ENCODE results near the gene SOX21. TPM values are rescaled to one million over a fixed set of nuclear protein-coding genes. Genes with fewer than 3 reads are reported as not detected.
A peak's percentile ranks its signal among the peaks of the same experiment; 100 is the strongest.

Gene SOX21
- 1 to 10 TPM; 1.1 to 2.0 TPM for total RNA-seq

DNA sequence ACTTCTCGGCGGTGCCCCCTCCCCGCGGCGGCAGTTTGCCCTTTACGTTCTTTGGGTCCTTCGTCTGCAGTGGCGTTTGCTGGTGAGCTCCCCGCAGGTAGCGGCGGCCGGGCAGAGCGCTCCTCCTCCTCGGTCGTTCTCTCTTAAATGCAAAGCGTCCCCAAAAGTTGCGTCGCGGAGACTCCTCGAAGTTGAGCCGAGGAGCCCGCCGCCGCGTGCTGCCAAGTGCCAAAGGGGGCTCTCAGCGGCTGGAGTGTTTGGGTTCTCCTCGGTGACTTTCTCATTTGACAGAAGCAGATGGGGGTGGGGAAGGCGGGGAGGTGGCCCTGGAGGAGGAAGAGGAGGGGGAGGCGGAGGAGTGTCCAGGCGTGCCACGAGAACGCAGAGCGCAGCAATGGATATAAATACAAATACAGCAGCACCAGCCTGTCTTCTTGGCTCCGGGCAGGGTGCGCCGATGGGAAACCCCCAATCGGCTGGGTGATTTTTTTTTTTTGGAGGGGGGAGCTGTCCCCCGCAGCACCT lies at the start of gene SOX21:
SOX21 (minus strand) TSS at position 259 of the 525 bp plus-strand sequence. CDS start 496 bp downstream, outside the sequence.
- no peaks in the 10 kb centered on the region for H3K36me3 ChIP-seq
- H3K4me1 ChIP-seq (replicated peaks), result no peaks in the 10 kb centered on the region
- under 1% methylated on average over 38 of the region's 38 CpGs for WGBS
- peak; percentile 31 for TF ChIP-seq POLR2AphosphoS5 (IDR thresholded peaks at IDR 0.05)
- TF ChIP-seq, protein P1, sequence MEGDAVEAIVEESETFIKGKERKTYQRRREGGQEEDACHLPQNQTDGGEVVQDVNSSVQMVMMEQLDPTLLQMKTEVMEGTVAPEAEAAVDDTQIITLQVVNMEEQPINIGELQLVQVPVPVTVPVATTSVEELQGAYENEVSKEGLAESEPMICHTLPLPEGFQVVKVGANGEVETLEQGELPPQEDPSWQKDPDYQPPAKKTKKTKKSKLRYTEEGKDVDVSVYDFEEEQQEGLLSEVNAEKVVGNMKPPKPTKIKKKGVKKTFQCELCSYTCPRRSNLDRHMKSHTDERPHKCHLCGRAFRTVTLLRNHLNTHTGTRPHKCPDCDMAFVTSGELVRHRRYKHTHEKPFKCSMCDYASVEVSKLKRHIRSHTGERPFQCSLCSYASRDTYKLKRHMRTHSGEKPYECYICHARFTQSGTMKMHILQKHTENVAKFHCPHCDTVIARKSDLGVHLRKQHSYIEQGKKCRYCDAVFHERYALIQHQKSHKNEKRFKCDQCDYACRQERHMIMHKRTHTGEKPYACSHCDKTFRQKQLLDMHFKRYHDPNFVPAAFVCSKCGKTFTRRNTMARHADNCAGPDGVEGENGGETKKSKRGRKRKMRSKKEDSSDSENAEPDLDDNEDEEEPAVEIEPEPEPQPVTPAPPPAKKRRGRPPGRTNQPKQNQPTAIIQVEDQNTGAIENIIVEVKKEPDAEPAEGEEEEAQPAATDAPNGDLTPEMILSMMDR (IDR thresholded peaks at IDR 0.05), result no peak
- no peak for TF ChIP-seq POLR2A (IDR thresholded peaks at IDR 0.05)
- peak within 1 kb of the TSS; percentile 34 to 37 for H3K4me3 ChIP-seq
- H3K27me3 ChIP-seq (replicated peaks; ENCODE audit: insufficient read depth), result peaks cover 11% of the 10 kb centered on the region
- H3K27ac ChIP-seq, result peak within 1 kb of the TSS; percentile 39 to 69
- peak; percentile 46 for DNase-seq (ENCODE audit: low spot score)
- no peaks in the 10 kb centered on the region for H3K9me3 ChIP-seq
- intact Hi-C loops (cut with DNase I), result no loop called here

DNA sequence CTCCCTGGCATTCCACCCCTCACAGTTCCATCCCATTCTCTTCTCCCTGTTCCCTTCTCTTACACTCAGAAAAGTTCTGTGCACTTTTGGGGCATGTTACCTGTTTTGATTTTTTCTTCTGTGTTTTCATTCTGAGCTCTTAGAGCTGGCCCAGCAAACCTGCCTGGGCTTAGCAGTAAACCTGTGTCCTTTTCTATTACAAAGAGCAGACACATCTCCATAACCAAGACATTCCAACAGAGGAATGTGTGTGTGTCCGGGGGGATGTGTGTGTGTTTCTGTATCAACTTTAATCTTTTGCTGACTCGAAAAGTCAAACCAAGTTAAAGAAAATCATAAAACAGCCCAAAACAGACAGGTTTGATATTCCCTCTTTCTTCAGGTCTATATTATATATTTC lies 49.1 kb upstream of the SOX21 start:
- intact Hi-C loops (cut with DNase I), result no loop called here
- TF ChIP-seq, protein P1 (IDR thresholded peaks at IDR 0.05), result no peak
- TF ChIP-seq POLR2AphosphoS5 (IDR thresholded peaks at IDR 0.05) (no peak), POLR2A (IDR thresholded peaks at IDR 0.05) (no peak)
- DNase-seq (ENCODE audit: low spot score), result no peak
- Histone ChIP-seq H3K9me3 (no peaks in the 10 kb centered on the region), H3K27me3 (replicated peaks; ENCODE audit: insufficient read depth) (no peaks in the 10 kb centered on the region), H3K36me3 (no peaks in the 10 kb centered on the region), H3K4me1 (replicated peaks) (no peaks in the 10 kb centered on the region), H3K4me3 (no peak overlapping the region), H3K27ac (no peak overlapping the region)
- WGBS, result 31% methylated on average over 2 of the region's 2 CpGs

DNA sequence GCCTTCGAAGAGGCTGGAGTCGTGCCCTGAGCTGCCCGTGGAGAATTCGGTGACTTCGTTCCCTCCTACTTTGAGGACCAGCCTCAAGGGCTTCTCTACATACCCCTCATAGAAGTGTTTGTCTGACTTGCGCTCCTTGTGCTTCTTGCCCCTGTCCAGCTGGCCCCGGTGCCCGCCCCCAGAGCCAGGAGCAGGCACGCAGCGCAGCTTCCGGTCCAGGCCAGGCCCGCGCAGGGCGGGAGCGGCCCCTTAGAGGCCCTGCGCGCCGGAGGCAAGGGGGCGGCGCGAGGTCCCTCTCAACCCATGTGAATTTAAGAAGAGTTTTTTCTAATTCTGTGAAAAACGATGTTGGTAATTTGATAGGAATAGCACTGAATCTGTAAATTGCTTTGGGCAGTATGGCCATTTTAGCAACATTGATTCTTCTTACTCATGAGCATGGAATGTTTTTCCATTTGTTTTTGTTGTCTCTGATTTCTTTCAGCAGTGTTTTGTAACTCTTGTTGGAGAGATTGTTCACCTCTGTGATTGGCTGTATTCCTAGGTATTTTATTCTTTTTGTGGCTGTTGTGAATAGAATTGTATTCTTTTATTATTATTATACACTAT lies 46.9 kb upstream of the SOX21 start:
- H3K9me3 ChIP-seq, result no peaks in the 10 kb centered on the region
- H3K36me3 ChIP-seq, result no peaks in the 10 kb centered on the region
- no peaks in the 10 kb centered on the region for H3K27me3 ChIP-seq (replicated peaks; ENCODE audit: insufficient read depth)
- H3K4me1 ChIP-seq (replicated peaks), result no peaks in the 10 kb centered on the region
- TF ChIP-seq POLR2A (IDR thresholded peaks at IDR 0.05), result no peak
- TF ChIP-seq, protein P1 (IDR thresholded peaks at IDR 0.05), result no peak
- no peak for TF ChIP-seq POLR2AphosphoS5 (IDR thresholded peaks at IDR 0.05)
- intact Hi-C loops (cut with DNase I), result no loop called here
- no peak overlapping the region for H3K4me3 ChIP-seq
- WGBS, result 96% methylated on average over 22 of the region's 22 CpGs
- no peak overlapping the region for H3K27ac ChIP-seq
- DNase-seq (ENCODE audit: low spot score), result no peak

DNA sequence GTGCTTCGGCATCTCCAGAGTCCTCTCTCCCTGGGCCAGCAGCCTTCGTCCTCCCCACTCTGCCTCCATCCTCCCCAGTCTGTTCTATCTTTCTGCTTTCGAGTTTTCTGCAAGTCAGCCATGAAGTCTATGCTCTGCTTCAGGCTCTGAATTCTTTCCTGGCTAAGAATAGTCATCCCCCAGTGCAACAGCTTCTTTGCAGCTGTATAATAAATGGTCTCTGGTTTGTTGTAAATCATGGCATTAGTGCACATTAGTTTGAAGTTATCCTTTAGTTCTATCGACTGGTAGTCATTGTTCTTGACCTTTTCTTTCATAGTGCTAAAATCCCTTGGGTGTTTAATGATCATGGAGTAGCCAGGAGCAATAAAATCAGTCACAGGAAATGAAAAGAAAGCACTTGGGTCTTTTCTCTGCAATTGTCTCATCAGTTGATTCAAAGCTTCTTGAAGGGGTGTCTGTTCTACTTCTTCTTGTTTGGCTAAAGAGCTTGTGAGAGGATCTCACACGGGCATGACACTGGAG lies 46.2 kb upstream of the SOX21 start:
- Histone ChIP-seq H3K27me3 (replicated peaks; ENCODE audit: insufficient read depth) (no peaks in the 10 kb centered on the region), H3K9me3 (no peaks in the 10 kb centered on the region), H3K36me3 (no peaks in the 10 kb centered on the region), H3K27ac (no peak overlapping the region), H3K4me1 (replicated peaks) (no peaks in the 10 kb centered on the region), H3K4me3 (no peak overlapping the region)
- TF ChIP-seq, protein P1 (IDR thresholded peaks at IDR 0.05), result no peak
- TF ChIP-seq POLR2AphosphoS5 (IDR thresholded peaks at IDR 0.05), result no peak
- TF ChIP-seq POLR2A (IDR thresholded peaks at IDR 0.05), result no peak
- intact Hi-C loops (cut with DNase I), result no loop called here
- 77% methylated on average over 5 of the region's 5 CpGs for WGBS
- no peak for DNase-seq (ENCODE audit: low spot score)

DNA sequence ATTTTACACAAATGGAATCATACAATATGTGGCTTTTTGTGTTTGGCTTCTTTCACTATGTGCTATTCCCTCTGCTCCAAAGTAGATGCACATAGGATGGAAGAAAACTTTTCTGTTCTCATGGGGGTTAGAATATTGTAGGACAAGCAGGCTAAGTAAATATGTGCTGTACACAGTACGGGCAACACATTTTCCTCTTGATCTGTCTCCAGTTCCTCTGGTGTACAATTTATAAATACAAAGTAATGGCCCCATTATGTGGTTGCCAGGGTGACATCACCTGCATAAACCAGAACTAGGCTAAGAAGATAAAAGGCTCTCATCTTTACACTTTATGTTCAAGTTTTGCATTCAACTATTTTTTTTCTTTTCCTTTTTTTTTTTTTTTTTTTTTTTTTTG lies 41.0 kb upstream of the SOX21 start:
- intact Hi-C loops (cut with DNase I), result no loop called here
- TF ChIP-seq, protein P1 (IDR thresholded peaks at IDR 0.05), result no peak
- TF ChIP-seq POLR2A (IDR thresholded peaks at IDR 0.05), result no peak
- TF ChIP-seq POLR2AphosphoS5 (IDR thresholded peaks at IDR 0.05), result no peak
- Histone ChIP-seq H3K27ac (no peak overlapping the region), H3K4me3 (no peak overlapping the region), H3K9me3 (no peaks in the 10 kb centered on the region), H3K4me1 (replicated peaks) (no peaks in the 10 kb centered on the region), H3K36me3 (no peaks in the 10 kb centered on the region), H3K27me3 (replicated peaks; ENCODE audit: insufficient read depth) (no peaks in the 10 kb centered on the region)
- no peak for DNase-seq (ENCODE audit: low spot score)
- 50% methylated on average over 1 of the region's 1 CpG for WGBS

Data from prostate gland (tissue), 2 donors.